Parathyroid adenoma (tissue), 2 donors: ENCODE results near the gene STAU1.
"Not testable (repeated sequence)": the region's sequence is repeated elsewhere in the genome, so short reads cannot be mapped to it uniquely, and the experiment has no call there.

Experiments used
- H2AFZ ChIP-seq: fragments of 300-600 bp; sonication (generic); one replicate; pipeline ENCODE4 v1.7.0; 2017; ENCODE audit warnings: antibody characterized with exemption, mild to moderate bottlenecking
- H3K27ac ChIP-seq: fragments of 300-600 bp; sonication (generic); one replicate; pipeline ENCODE4 v1.7.0; 2017
- H3K27me3 ChIP-seq: fragments of 300-600 bp; sonication (generic); one replicate; pipeline ENCODE4 v1.7.0; 2017; ENCODE audit warnings: low read length; ENCODE audit not compliant: control insufficient read depth, insufficient read depth
- H3K36me3 ChIP-seq: fragments of 300-600 bp; sonication (generic); one replicate; pipeline ENCODE4 v1.7.0; 2017; ENCODE audit warnings: low read length; ENCODE audit not compliant: control insufficient read depth, insufficient read depth
- H3K4me1 ChIP-seq: fragments of 300-600 bp; sonication (generic); one replicate; pipeline ENCODE4 v1.7.0; 2017; ENCODE audit warnings: control low read depth
- H3K4me2 ChIP-seq: fragments of 300-600 bp; sonication (generic); one replicate; pipeline ENCODE4 v1.7.0; 2017; ENCODE audit warnings: low read length
- H3K4me3 ChIP-seq: fragments of 300-600 bp; sonication (generic); one replicate; pipeline ENCODE4 v1.7.0; 2017; ENCODE audit warnings: low read depth, low read length
- H3K79me2 ChIP-seq: fragments of 300-600 bp; sonication (generic); one replicate; pipeline ENCODE4 v1.7.0; 2017; ENCODE audit warnings: control low read depth
- H3K9ac ChIP-seq: fragments of 300-600 bp; sonication (generic); one replicate; pipeline ENCODE4 v1.7.0; 2017; ENCODE audit warnings: mild to moderate bottlenecking
- H3K9me3 ChIP-seq: fragments of 300-600 bp; sonication (generic); one replicate; pipeline ENCODE4 v1.7.0; 2017; ENCODE audit warnings: low read length; ENCODE audit not compliant: control insufficient read depth
- TF ChIP-seq, protein P1 (sequence below): fragments of 300-600 bp; sonication (generic); IDR thresholded peaks from one replicate; pipeline ENCODE4 v1.7.0; 2017; ENCODE audit warnings: antibody characterized with exemption, mild to moderate bottlenecking
- donor health status: primary hyperparathyroidism.

Gene STAU1

DNA sequence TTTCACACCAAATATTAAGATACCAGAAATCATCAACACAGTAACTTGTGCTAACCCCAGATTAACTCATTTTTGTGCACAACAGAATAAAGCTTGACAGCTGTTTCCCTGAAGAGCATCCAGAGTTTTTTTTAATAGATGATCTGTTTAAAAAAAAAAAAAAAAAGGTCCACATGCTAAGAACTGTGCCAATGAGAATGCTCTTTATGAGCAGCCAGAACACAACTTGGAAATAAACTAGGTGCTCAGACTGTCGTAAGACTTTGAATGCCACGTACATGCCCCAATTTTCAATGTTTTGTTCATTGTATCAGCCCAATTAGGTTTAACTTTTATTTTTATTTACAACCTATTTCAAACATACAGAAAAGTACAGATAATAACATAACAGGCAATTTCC, 47.3 kb downstream of the STAU1 start:
- Histone ChIP-seq H2AFZ (no peak overlapping the region), H3K27ac (no peak overlapping the region), H3K9ac (no peak overlapping the region), H3K4me2 (no peak overlapping the region), H3K79me2 (peaks cover 45% of the 10 kb centered on the region), H3K4me3 (no peak overlapping the region), H3K27me3 (no peaks in the 10 kb centered on the region), H3K36me3 (no peaks in the 10 kb centered on the region), H3K4me1 (peaks cover 3% of the 10 kb centered on the region), H3K9me3 (no peaks in the 10 kb centered on the region)
- TF ChIP-seq, protein P1, sequence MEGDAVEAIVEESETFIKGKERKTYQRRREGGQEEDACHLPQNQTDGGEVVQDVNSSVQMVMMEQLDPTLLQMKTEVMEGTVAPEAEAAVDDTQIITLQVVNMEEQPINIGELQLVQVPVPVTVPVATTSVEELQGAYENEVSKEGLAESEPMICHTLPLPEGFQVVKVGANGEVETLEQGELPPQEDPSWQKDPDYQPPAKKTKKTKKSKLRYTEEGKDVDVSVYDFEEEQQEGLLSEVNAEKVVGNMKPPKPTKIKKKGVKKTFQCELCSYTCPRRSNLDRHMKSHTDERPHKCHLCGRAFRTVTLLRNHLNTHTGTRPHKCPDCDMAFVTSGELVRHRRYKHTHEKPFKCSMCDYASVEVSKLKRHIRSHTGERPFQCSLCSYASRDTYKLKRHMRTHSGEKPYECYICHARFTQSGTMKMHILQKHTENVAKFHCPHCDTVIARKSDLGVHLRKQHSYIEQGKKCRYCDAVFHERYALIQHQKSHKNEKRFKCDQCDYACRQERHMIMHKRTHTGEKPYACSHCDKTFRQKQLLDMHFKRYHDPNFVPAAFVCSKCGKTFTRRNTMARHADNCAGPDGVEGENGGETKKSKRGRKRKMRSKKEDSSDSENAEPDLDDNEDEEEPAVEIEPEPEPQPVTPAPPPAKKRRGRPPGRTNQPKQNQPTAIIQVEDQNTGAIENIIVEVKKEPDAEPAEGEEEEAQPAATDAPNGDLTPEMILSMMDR = no peak

DNA sequence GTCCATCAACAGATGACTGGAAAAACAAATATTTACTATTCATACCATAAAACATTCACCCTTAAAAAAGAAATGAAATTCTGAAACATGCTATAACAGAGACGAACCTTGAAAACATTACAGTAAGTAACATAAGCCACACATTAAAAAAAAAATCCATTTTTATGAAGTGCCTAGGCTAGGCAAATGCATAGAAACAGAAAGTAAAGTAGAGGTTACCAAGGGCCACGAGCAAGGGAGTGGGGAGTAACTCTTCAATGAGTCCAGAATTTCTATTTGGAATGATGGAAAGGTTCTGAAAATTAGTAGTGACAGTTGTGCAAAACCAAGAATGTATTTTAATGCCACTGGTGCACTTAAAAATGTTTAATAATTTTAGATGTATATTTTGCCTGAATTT, 47.7 kb downstream of the STAU1 start:
- peaks cover 48% of the 10 kb centered on the region for H3K79me2 ChIP-seq
- no peaks in the 10 kb centered on the region for H3K27me3 ChIP-seq
- no peak overlapping the region for H3K4me2 ChIP-seq
- H3K9ac ChIP-seq = no peak overlapping the region
- TF ChIP-seq, protein P1 = no peak
- no peaks in the 10 kb centered on the region for H3K36me3 ChIP-seq
- no peaks in the 10 kb centered on the region for H3K9me3 ChIP-seq
- peaks cover 3% of the 10 kb centered on the region for H3K4me1 ChIP-seq
- H3K27ac ChIP-seq = no peak overlapping the region
- H3K4me3 ChIP-seq = no peak overlapping the region
- no peak overlapping the region for H2AFZ ChIP-seq

DNA sequence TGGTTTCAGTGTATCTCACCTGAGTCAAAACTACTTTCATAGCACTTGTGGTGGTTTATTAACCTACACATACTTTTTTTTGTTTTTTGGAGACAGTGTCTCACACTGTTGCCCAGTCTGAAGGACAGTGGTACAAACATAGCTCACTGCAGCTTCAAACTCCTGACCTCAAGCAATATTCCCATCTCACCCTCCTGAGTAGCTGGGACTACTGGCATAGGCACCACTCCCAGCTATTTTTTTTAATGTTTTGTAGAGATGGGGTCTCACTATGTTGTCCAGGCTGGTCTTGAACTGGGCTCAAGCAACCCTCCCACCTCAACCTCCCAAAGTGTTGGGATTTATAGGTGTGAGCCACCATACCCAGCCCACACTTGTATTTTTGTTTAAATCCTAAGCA, 49.7 kb downstream of the STAU1 start:
- Histone ChIP-seq H3K4me3 (no peak overlapping the region), H2AFZ (no peak overlapping the region), H3K36me3 (no peaks in the 10 kb centered on the region), H3K27me3 (no peaks in the 10 kb centered on the region), H3K9me3 (no peaks in the 10 kb centered on the region), H3K79me2 (peaks cover 49% of the 10 kb centered on the region), H3K4me1 (no peaks in the 10 kb centered on the region), H3K9ac (no peak overlapping the region), H3K4me2 (no peak overlapping the region), H3K27ac (no peak overlapping the region)
- TF ChIP-seq, protein P1 = no peak

DNA sequence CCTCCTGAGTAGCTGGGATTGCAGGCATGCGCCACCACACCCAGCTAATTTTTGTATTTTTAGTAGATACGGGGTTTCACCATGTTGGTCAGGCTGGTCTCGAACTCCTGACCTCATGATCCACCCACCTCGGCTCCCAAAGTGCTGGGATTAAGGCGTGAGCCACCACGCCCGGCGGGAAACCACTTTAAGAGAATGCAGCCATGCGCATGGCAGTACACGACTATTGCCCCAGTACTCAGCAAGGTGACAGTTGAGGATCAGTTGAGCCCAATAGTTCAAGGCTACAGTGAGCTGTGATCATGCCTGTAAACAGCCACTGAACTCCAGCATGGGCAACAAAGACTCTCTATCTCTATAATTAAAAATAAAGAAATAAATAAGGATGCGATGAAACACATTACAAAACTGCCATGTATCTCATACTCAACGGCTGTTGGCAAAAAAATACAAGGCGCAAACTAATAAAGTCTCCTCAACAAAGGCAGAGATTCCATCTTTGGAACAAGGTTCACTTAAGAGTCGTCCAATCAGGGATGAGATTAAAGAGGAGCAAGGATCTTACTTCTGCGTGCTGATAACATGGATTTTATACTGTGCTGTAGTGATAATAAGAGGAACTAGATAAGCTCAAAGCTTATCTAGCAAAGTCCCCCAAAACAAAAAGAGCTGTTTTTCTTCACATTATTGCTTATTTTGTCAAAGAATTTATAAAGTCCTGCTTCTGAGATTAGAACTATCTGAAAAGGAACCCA, 51.1 kb downstream of the STAU1 start:
- Histone ChIP-seq H3K4me1 (no peaks in the 10 kb centered on the region), H2AFZ (no peak overlapping the region), H3K36me3 (no peaks in the 10 kb centered on the region), H3K79me2 (peaks cover 48% of the 10 kb centered on the region), H3K27ac (no peak overlapping the region), H3K4me2 (no peak overlapping the region), H3K4me3 (no peak overlapping the region), H3K9ac (no peak overlapping the region), H3K27me3 (no peaks in the 10 kb centered on the region), H3K9me3 (no peaks in the 10 kb centered on the region)
- TF ChIP-seq, protein P1 = no peak

DNA sequence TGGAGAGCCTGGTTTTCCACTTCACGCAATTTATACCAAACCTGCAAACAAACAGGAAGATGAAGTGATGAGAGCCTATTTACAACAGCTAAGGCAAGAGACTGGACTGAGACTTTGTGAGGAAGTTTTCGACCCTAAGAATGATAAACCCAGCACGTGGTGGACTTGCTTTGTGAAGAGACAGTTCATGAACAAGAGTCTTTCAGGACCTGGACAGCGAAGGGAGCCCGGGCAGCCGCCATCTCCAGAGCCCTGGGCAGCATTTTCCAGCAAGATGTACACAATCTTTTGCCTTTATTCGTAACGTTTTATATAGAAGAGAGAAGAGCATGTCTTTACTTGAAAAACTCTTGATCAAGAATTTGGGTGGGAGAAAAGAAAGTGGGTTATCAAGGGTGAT, 53.3 kb downstream of the STAU1 start:
- H3K79me2 ChIP-seq = peaks cover 47% of the 10 kb centered on the region
- not testable (repeated sequence) for H3K27ac ChIP-seq, H2AFZ ChIP-seq, H3K4me1 ChIP-seq, H3K27me3 ChIP-seq, H3K9me3 ChIP-seq, H3K4me2 ChIP-seq, H3K36me3 ChIP-seq, H3K4me3 ChIP-seq, H3K9ac ChIP-seq
